Measurements from ENCODE around the gene CHTOP.

DNA sequence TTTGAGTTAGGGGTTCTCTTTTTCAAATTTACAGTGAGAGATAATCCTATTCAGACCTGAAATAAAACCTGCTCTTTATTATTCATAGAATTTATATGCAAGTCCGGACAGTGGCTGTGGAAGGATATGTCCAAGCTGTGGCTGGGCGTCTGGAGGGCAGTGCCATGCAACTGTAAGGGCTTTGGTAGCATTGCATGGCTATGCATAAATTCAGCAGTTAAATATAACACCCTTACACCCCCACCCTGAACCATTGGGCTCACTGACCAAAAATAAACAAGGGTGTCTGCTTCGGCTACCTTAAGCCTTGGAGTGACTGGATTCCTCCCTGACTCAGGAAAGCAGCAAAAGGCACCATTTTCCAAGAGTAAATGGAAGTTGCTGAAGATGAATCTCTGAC lies 5.4 kb downstream of the CHTOP start:
- TF ChIP-seq YY1 (IDR thresholded peaks at IDR 0.05; ENCODE audit: low read depth) = no peak
- TF ChIP-seq, protein P1, sequence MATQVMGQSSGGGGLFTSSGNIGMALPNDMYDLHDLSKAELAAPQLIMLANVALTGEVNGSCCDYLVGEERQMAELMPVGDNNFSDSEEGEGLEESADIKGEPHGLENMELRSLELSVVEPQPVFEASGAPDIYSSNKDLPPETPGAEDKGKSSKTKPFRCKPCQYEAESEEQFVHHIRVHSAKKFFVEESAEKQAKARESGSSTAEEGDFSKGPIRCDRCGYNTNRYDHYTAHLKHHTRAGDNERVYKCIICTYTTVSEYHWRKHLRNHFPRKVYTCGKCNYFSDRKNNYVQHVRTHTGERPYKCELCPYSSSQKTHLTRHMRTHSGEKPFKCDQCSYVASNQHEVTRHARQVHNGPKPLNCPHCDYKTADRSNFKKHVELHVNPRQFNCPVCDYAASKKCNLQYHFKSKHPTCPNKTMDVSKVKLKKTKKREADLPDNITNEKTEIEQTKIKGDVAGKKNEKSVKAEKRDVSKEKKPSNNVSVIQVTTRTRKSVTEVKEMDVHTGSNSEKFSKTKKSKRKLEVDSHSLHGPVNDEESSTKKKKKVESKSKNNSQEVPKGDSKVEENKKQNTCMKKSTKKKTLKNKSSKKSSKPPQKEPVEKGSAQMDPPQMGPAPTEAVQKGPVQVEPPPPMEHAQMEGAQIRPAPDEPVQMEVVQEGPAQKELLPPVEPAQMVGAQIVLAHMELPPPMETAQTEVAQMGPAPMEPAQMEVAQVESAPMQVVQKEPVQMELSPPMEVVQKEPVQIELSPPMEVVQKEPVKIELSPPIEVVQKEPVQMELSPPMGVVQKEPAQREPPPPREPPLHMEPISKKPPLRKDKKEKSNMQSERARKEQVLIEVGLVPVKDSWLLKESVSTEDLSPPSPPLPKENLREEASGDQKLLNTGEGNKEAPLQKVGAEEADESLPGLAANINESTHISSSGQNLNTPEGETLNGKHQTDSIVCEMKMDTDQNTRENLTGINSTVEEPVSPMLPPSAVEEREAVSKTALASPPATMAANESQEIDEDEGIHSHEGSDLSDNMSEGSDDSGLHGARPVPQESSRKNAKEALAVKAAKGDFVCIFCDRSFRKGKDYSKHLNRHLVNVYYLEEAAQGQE (IDR thresholded peaks at IDR 0.05; ENCODE audit: low read depth) = no peak
- no peak for TF ChIP-seq CREB1 (IDR thresholded peaks at IDR 0.05; ENCODE audit: low read depth)
- no peak for TF ChIP-seq RAD21 (IDR thresholded peaks at IDR 0.05; ENCODE audit: low read depth)
- TF ChIP-seq, protein P2, sequence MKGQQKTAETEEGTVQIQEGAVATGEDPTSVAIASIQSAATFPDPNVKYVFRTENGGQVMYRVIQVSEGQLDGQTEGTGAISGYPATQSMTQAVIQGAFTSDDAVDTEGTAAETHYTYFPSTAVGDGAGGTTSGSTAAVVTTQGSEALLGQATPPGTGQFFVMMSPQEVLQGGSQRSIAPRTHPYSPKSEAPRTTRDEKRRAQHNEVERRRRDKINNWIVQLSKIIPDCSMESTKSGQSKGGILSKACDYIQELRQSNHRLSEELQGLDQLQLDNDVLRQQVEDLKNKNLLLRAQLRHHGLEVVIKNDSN (IDR thresholded peaks at IDR 0.05) = no peak
- no peak for TF ChIP-seq TCF12 (IDR thresholded peaks at IDR 0.05; ENCODE audit: low read depth)
- TF ChIP-seq EP300 (IDR thresholded peaks at IDR 0.05; ENCODE audit: borderline replicate concordance) = no peak

Data from Ishikawa (cell line).